Colonic mucosa (tissue), 4 donors: ENCODE data around the gene APPL2. TPM values are rescaled to one million over a fixed set of nuclear protein-coding genes. Genes with fewer than 3 reads are reported as not detected.

Experiments used
- DNase-seq: peaks from one replicate; pipeline ENCODE4 v3.0.0-alpha.2; 2020
- H3K27ac ChIP-seq: fragments of 200-600 bp; one replicate; pipeline ENCODE4 v1.8.0; 2021
- H3K27me3 ChIP-seq: fragments of 200-600 bp; one replicate; pipeline ENCODE4 v1.8.0; 2021
- H3K36me3 ChIP-seq: fragments of 200-600 bp; one replicate; pipeline ENCODE4 v1.8.0; 2021
- H3K4me1 ChIP-seq: fragments of 200-600 bp; one replicate; pipeline ENCODE4 v1.8.0; 2021; ENCODE audit warnings: mild to moderate bottlenecking
- H3K4me3 ChIP-seq: fragments of 200-600 bp; one replicate; pipeline ENCODE4 v1.8.0; 2021
- H3K9ac ChIP-seq, 2 donors: one replicate each; pipeline ENCODE4 v1.7.0; 2013; ENCODE audit warnings: control low read depth in 2 of 2, low read depth in 2 of 2, low read length in 2 of 2
- H3K9me3 ChIP-seq: fragments of 200-600 bp; one replicate; pipeline ENCODE4 v1.8.0; 2021
- intact Hi-C: fragments of 100-400 bp; cut with DNase I; formaldehyde crosslinking; loops from one replicate; pipeline ENCODE4 v1.14.1; 2022
- total RNA-seq, 2 donors: library from RNA; stranded (reverse); fragmentation: NEBNext Ultra II Directional in 1 of 2; extraction: Animal tissue kit (Norgen Biotek cat#: 25700) in 1 of 2; gene quantifications; one replicate each; pipeline ENCODE4 v1.2.1, GENCODE V29; 2021
- TF ChIP-seq, protein P1 (sequence below): fragments of 200-600 bp; IDR thresholded peaks from one replicate; pipeline ENCODE4 v1.8.0; 2022; ENCODE audit warnings: antibody characterized with exemption, mild to moderate bottlenecking
- donor health status: healthy.
- donor health status: DM: no; HTN: no; CAD: no.
- donor health status: DM: no; HTN: no; CAD: no.

Gene APPL2
- total RNA-seq, 2 donors from 2014 or later: 70.8 to 86.0 TPM

DNA sequence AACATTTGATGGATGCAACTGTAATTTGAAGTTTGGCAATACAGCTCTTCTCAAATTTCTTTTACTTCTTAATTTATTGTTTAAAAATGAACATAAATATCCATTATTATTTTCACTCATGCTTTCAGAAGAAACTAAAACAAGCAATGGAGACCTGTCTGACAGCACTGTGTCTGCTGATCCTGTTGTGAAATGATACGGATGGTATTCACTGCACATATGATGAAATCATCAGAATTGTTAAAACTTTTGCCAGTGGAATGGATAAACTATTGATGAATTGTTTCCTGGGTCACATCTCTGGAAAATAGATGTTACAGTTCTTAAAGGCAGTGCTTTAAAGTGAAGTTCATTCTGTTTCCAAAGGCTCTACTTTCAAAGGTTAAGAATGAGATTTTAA, 69.2 kb downstream of the APPL2 start:
- Histone ChIP-seq H3K4me3 (no peak overlapping the region), H3K9me3 (no peaks in the 10 kb centered on the region), H3K4me1 (no peaks in the 10 kb centered on the region), H3K27me3 (no peaks in the 10 kb centered on the region), H3K9ac (no peak overlapping the region), H3K27ac (no peak overlapping the region), H3K36me3 (no peaks in the 10 kb centered on the region)
- TF ChIP-seq, protein P1, sequence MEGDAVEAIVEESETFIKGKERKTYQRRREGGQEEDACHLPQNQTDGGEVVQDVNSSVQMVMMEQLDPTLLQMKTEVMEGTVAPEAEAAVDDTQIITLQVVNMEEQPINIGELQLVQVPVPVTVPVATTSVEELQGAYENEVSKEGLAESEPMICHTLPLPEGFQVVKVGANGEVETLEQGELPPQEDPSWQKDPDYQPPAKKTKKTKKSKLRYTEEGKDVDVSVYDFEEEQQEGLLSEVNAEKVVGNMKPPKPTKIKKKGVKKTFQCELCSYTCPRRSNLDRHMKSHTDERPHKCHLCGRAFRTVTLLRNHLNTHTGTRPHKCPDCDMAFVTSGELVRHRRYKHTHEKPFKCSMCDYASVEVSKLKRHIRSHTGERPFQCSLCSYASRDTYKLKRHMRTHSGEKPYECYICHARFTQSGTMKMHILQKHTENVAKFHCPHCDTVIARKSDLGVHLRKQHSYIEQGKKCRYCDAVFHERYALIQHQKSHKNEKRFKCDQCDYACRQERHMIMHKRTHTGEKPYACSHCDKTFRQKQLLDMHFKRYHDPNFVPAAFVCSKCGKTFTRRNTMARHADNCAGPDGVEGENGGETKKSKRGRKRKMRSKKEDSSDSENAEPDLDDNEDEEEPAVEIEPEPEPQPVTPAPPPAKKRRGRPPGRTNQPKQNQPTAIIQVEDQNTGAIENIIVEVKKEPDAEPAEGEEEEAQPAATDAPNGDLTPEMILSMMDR: no peak
- intact Hi-C loops: no loop called here
- DNase-seq: no peak

DNA sequence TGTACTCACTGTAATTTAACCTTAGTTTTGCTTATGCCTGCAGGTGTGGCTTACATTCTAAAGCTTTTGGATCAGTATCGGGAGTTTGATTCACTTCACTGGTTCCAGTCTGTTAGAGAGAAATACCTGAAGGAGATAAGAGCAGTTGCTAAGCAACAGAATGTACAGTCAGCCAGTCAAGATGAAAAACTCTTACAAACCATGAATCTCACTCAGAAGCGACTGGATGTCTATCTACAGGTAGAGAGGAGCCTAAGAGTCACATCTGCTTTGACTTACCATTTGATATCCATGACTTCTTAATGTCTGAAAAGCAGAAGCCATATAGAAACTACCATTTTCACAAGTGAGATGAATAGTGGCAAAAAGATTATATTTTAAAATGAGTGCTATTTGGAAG, 71.9 kb downstream of the APPL2 start:
- DNase-seq: no peak
- H3K27ac ChIP-seq: no peak overlapping the region

DNA sequence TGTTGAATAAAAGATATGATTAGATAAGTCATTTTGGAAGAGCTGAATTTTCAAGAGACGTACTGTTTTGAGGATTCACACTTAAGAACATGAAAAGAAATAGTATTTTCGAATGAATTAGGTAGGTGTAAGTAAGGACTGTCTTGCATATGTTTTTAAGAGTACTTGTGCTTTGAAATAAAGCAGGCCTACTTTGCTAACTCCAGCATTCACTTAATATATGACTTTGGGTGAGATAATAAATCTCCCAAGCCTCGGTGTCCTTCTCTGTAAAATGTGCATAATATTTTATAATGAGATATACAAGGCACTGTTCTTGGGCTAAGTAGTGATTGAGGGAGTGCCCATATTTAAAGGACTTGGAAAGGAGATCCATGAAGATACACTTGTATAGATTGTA, 73.8 kb downstream of the APPL2 start:
- intact Hi-C loops: no loop called here
- H3K36me3 ChIP-seq: no peaks in the 10 kb centered on the region
- H3K27ac ChIP-seq: no peak overlapping the region
- no peak overlapping the region for H3K9ac ChIP-seq
- no peaks in the 10 kb centered on the region for H3K4me1 ChIP-seq
- H3K9me3 ChIP-seq: no peaks in the 10 kb centered on the region
- H3K4me3 ChIP-seq: no peak overlapping the region
- DNase-seq: no peak
- TF ChIP-seq, protein P1: no peak
- H3K27me3 ChIP-seq: no peaks in the 10 kb centered on the region

More for the DNA sequence above, 71.9 kb downstream of the APPL2 start:
- Histone ChIP-seq H3K9ac (no peak overlapping the region), H3K4me1 (no peaks in the 10 kb centered on the region), H3K36me3 (no peaks in the 10 kb centered on the region), H3K4me3 (no peak overlapping the region), H3K27me3 (no peaks in the 10 kb centered on the region), H3K9me3 (no peaks in the 10 kb centered on the region)
- intact Hi-C loops: no loop called here
- TF ChIP-seq, protein P1: no peak

DNA sequence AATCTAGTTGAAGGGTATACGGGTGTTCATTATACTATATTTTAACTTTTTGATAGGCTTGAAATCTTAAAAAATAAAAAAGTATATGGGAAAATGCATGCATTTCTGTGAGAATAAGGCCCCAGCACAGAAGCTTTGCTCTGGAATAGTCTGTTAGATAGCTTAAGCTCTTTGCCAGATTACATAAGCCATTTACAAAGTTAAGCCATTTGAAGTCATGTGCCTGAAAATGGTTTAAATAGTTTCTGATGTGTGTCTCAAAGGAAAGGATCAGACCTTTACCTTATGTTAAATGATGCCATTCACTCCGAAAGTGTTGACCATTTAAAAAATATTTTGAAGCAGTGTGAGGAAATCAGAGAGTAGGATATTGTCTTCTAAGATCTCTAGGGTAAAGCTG, 77.1 kb downstream of the APPL2 start:
- no peak overlapping the region for H3K27ac ChIP-seq
- no peaks in the 10 kb centered on the region for H3K4me1 ChIP-seq
- no peaks in the 10 kb centered on the region for H3K36me3 ChIP-seq
- no peak for DNase-seq
- no peaks in the 10 kb centered on the region for H3K9me3 ChIP-seq
- H3K9ac ChIP-seq: no peak overlapping the region
- no peak overlapping the region for H3K4me3 ChIP-seq
- no peaks in the 10 kb centered on the region for H3K27me3 ChIP-seq
- intact Hi-C loops: loop anchor here (5.0 kb wide), 1 partner anchor 42 kb away; no protein-coding TSS in a partner anchor
- TF ChIP-seq, protein P1: no peak

DNA sequence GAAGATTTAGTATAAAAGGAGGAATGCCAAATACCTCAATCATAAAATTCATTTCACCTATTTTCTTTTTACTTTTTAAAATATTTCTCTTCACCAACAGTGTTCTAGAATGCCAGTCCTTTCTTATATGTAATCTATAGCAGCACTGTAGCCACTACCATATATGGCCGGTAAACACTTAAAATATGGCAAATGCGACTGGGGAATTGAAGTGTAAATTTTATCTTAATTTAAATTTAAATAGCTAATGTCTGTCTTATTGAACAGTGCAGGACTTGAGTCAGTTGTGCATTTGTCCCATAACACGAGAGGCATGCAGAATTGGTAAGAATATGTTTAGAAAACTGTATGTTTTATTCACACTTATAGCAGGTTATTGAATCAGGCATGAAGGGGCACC, 78.4 kb downstream of the APPL2 start:
- DNase-seq: no peak
- H3K4me3 ChIP-seq: no peak overlapping the region
- intact Hi-C loops: loop anchor here (5.0 kb wide), 1 partner anchor 40 kb away; no protein-coding TSS in a partner anchor
- no peak overlapping the region for H3K9ac ChIP-seq
- no peaks in the 10 kb centered on the region for H3K4me1 ChIP-seq
- H3K27me3 ChIP-seq: no peaks in the 10 kb centered on the region
- H3K9me3 ChIP-seq: no peaks in the 10 kb centered on the region
- H3K36me3 ChIP-seq: no peaks in the 10 kb centered on the region
- H3K27ac ChIP-seq: no peak overlapping the region
- TF ChIP-seq, protein P1: no peak

DNA sequence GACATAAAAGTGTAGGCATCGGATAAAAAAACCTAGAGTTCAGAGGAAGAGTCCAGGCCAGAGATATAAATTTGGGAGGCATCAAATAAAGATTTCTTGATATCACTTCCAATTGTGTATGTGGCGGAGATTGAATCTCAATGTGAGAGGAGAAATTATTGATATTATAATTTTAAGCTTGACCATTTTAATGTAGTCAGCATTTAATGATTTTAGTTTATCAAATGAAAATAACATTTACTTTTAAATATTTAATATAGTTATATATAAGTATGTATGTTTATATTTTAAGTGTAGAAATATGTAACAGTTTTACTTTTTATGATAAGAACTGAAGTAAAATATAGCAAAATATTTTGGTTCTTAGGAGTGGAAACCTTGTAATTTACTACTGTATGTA, 79.7 kb downstream of the APPL2 start:
- DNase-seq: no peak
- Histone ChIP-seq H3K9me3 (no peaks in the 10 kb centered on the region), H3K4me3 (no peak overlapping the region), H3K4me1 (no peaks in the 10 kb centered on the region), H3K27me3 (no peaks in the 10 kb centered on the region), H3K9ac (no peak overlapping the region), H3K27ac (no peak overlapping the region), H3K36me3 (no peaks in the 10 kb centered on the region)
- intact Hi-C loops: loop anchor here (5.0 kb wide), 1 partner anchor 39 kb away; no protein-coding TSS in a partner anchor
- TF ChIP-seq, protein P1: no peak
